Measurements from ENCODE around the gene GALT.

GALT gene

DNA sequence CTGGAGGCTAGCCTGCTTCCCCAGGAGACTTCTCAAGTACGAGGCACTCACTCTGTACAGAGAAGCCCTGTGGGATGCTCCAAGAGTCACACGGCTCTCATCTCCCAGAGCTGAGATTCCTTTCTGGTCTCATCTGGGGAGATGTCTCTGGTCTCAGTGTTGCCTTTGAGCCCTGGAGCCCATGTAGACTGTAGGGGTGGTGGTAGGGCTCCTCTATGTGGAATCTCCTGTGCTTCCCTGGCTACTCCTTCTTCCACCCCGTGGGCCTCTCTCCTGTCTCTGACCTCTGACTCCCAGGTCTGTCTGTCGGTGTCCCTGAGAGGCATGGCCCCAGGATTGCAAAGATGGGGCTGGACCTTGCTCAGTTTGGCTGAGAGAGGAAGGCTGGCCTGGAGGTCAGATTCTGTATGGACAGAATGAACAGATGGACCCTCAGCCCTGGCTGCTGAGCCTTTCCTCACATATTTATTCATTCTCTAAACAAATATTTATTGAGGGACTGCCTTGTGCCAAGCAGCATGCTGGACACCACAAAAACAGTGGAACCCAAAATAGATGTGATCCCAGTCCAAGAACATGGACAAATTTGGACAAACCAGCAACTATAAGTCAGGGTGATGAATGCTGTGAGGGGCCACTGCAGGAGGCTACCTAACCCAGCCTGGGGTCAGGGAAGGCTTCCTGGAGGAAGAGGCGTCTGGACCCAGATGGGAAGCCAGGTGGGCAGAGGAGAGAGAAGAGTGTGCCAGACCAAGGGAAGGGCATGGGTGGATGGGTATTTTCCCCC, 42.0 kb downstream of the GALT start:
- TF ChIP-seq, protein P1, sequence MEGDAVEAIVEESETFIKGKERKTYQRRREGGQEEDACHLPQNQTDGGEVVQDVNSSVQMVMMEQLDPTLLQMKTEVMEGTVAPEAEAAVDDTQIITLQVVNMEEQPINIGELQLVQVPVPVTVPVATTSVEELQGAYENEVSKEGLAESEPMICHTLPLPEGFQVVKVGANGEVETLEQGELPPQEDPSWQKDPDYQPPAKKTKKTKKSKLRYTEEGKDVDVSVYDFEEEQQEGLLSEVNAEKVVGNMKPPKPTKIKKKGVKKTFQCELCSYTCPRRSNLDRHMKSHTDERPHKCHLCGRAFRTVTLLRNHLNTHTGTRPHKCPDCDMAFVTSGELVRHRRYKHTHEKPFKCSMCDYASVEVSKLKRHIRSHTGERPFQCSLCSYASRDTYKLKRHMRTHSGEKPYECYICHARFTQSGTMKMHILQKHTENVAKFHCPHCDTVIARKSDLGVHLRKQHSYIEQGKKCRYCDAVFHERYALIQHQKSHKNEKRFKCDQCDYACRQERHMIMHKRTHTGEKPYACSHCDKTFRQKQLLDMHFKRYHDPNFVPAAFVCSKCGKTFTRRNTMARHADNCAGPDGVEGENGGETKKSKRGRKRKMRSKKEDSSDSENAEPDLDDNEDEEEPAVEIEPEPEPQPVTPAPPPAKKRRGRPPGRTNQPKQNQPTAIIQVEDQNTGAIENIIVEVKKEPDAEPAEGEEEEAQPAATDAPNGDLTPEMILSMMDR (IDR thresholded peaks at IDR 0.05; ENCODE audit: low read depth, low read length, poor library complexity, severe bottlenecking): no peak
- TF ChIP-seq EZH2phosphoT487 (IDR thresholded peaks at IDR 0.05; ENCODE audit: borderline replicate concordance, low read length): no peak
- Histone ChIP-seq H3K27me3 (ENCODE audit: control insufficient read depth, low read length) (peaks cover 3% of the 10 kb centered on the region; the same call in 1 of the 2 replicates), H3K79me2 (ENCODE audit: control insufficient read depth, low read length) (no peaks in the 10 kb centered on the region), H3K4me3 (ENCODE audit: low read length) (no peak overlapping the region), H3K36me3 (ENCODE audit: control insufficient read depth, low read length) (no peaks in the 10 kb centered on the region), H3F3A (ENCODE audit: control insufficient read depth, insufficient read depth) (no peaks in the 10 kb centered on the region), H3K4me1 (ENCODE audit: control insufficient read depth, low read length) (no peaks in the 10 kb centered on the region), H3K9me3 (ENCODE audit: control insufficient read depth, insufficient read depth, low read length) (no peaks in the 10 kb centered on the region), H3K4me2 (ENCODE audit: low read length) (no peak overlapping the region), H3K9me2 (replicated peaks; ENCODE audit: control insufficient read depth, low read length) (no peaks in the 10 kb centered on the region), H3K27ac (ENCODE audit: low read depth, low read length) (no peak overlapping the region), H4K20me1 (ENCODE audit: control insufficient read depth, insufficient read depth, low read depth, low read length) (no peaks in the 10 kb centered on the region)

DNA sequence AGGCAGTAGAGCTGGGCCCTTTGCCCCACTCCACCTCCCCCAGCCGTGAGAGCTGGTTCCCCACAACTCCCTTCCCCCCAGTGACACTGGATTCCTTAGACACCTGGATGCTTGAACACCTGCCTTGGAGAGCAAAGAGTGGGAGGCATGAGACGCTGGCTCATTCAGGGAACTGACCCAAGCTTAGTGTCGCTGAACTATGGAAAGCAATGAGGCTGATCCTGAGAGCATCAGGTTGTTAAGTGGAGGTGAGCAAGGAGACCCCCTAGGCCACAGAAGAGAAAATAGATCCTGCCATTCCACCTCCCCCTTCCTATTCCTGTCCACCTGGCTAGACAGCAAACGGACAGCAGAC, 42.6 kb downstream of the GALT start:
- H3K4me1 ChIP-seq (ENCODE audit: control insufficient read depth, low read length): no peaks in the 10 kb centered on the region
- H3F3A ChIP-seq (ENCODE audit: control insufficient read depth, insufficient read depth): no peaks in the 10 kb centered on the region
- H3K27ac ChIP-seq (ENCODE audit: low read depth, low read length): no peak overlapping the region
- H3K4me2 ChIP-seq (ENCODE audit: low read length): no peak overlapping the region
- TF ChIP-seq, protein P1 (IDR thresholded peaks at IDR 0.05; ENCODE audit: low read depth, low read length, poor library complexity, severe bottlenecking): no peak
- TF ChIP-seq EZH2phosphoT487 (IDR thresholded peaks at IDR 0.05; ENCODE audit: borderline replicate concordance, low read length): no peak
- H3K9me3 ChIP-seq (ENCODE audit: control insufficient read depth, insufficient read depth, low read length): no peaks in the 10 kb centered on the region
- H3K79me2 ChIP-seq (ENCODE audit: control insufficient read depth, low read length): no peaks in the 10 kb centered on the region
- no peaks in the 10 kb centered on the region for H3K9me2 ChIP-seq (replicated peaks; ENCODE audit: control insufficient read depth, low read length)
- peaks cover 3% of the 10 kb centered on the region; the same call in 1 of the 2 replicates for H3K27me3 ChIP-seq (ENCODE audit: control insufficient read depth, low read length)
- no peaks in the 10 kb centered on the region for H4K20me1 ChIP-seq (ENCODE audit: control insufficient read depth, insufficient read depth, low read depth, low read length)
- H3K4me3 ChIP-seq (ENCODE audit: low read length): no peak overlapping the region
- H3K36me3 ChIP-seq (ENCODE audit: control insufficient read depth, low read length): no peaks in the 10 kb centered on the region

DNA sequence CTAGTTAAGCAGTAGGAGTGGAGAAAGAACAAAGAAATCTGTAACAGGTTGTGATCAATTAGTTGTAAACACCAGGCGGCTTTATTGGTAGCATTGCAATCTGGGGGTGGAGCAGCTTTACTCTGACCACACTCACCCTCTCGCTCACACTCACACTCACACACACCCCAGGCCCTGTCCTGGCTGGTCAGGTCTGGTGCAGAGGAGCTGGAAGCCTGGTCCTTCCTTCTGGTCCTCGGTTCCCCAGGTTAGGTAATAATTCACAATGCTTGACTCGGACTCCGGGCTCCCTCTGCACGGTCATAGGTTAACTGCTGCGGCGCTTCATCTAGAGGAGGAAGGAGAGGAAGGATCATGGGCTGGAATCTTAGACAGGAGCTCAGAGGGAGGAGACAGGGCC, 43.0 kb downstream of the GALT start:
- Histone ChIP-seq H3K9me2 (replicated peaks; ENCODE audit: control insufficient read depth, low read length) (no peaks in the 10 kb centered on the region), H3K4me1 (ENCODE audit: control insufficient read depth, low read length) (no peaks in the 10 kb centered on the region), H3K27me3 (ENCODE audit: control insufficient read depth, low read length) (peaks cover 3% of the 10 kb centered on the region; the same call in 1 of the 2 replicates), H3K36me3 (ENCODE audit: control insufficient read depth, low read length) (no peaks in the 10 kb centered on the region), H3K27ac (ENCODE audit: low read depth, low read length) (no peak overlapping the region), H3K79me2 (ENCODE audit: control insufficient read depth, low read length) (no peaks in the 10 kb centered on the region), H3K9me3 (ENCODE audit: control insufficient read depth, insufficient read depth, low read length) (no peaks in the 10 kb centered on the region), H4K20me1 (ENCODE audit: control insufficient read depth, insufficient read depth, low read depth, low read length) (no peaks in the 10 kb centered on the region), H3K4me3 (ENCODE audit: low read length) (no peak overlapping the region), H3K4me2 (ENCODE audit: low read length) (no peak overlapping the region), H3F3A (ENCODE audit: control insufficient read depth, insufficient read depth) (no peaks in the 10 kb centered on the region)
- TF ChIP-seq, protein P1 (IDR thresholded peaks at IDR 0.05; ENCODE audit: low read depth, low read length, poor library complexity, severe bottlenecking): no peak
- no peak for TF ChIP-seq EZH2phosphoT487 (IDR thresholded peaks at IDR 0.05; ENCODE audit: borderline replicate concordance, low read length)

Data from DOHH2 (cell line).